ENCODE measurements around the gene LIM2.

The LIM2 gene

GRCh38 chr19:51365211-51365964, 22.4 kb downstream of the LIM2 start:
- DNase-seq, result no peak

GRCh38 chr19:51364200-51365106, 23.3 kb downstream of the LIM2 start:
- no peak for DNase-seq

GRCh38 chr19:51361239-51361638, 26.5 kb downstream of the LIM2 start:
- DNase-seq, result no peak

- no peak for DNase-seq
Observed at GRCh38 chr19:51359294-51359693, 28.5 kb downstream of the LIM2 start.

- DNase-seq, result no peak
Observed at GRCh38 chr19:51357952-51358351, 29.8 kb downstream of the LIM2 start.

- no peak for DNase-seq
Observed at GRCh38 chr19:51356159-51356801, 31.5 kb downstream of the LIM2 start.

GRCh38 chr19:51354742-51355148, 33.0 kb downstream of the LIM2 start:
- DNase-seq, result peak; percentile 3

- DNase-seq, result no peak
Observed at GRCh38 chr19:51354103-51354741, 33.6 kb downstream of the LIM2 start.

- DNase-seq, result no peak
Observed at GRCh38 chr19:51352783-51353360, 34.9 kb downstream of the LIM2 start.

GRCh38 chr19:51351266-51351990, 36.3 kb downstream of the LIM2 start:
- DNase-seq, result no peak

- DNase-seq, result no peak
Observed at GRCh38 chr19:51347209-51347928, 40.4 kb downstream of the LIM2 start.

GRCh38 chr19:51346742-51347141, 41.0 kb downstream of the LIM2 start:
- DNase-seq, result no peak

GRCh38 chr19:51345076-51345620, 42.6 kb downstream of the LIM2 start:
- no peak for DNase-seq

- no peak for DNase-seq
Observed at GRCh38 chr19:51342631-51343569, 44.9 kb downstream of the LIM2 start.

- no peak for DNase-seq
Observed at GRCh38 chr19:51341976-51342580, 45.7 kb downstream of the LIM2 start, which contains the start of gene VSIG10L. Gene VSIG10L, minus strand, starts transcription at chr19:51342139. Its CDS starts 15 bp downstream, at chr19:51342124.

GRCh38 chr19:51341066-51341465, 46.7 kb downstream of the LIM2 start:
- no peak for DNase-seq

GRCh38 chr19:51339687-51340656, 47.8 kb downstream of the LIM2 start:
- DNase-seq, result peak; percentile 94

GRCh38 chr19:51339313-51339686, 48.5 kb downstream of the LIM2 start:
- DNase-seq, result peak; percentile 54
